NOMO-1 (cell line): ENCODE measurements around the gene SBNO1.
"Not testable (repeated sequence)": the region's sequence is repeated elsewhere in the genome, so short reads cannot be mapped to it uniquely, and the experiment has no call there.

ENCODE experiments used
- DNase-seq, 2 experiments: peaks; one replicate each; lab custom pipeline; 2025; ENCODE audit not compliant: unreplicated experiment in 2 of 2; lab: John Stamatoyannopoulos, UW

Gene SBNO1

DNA sequence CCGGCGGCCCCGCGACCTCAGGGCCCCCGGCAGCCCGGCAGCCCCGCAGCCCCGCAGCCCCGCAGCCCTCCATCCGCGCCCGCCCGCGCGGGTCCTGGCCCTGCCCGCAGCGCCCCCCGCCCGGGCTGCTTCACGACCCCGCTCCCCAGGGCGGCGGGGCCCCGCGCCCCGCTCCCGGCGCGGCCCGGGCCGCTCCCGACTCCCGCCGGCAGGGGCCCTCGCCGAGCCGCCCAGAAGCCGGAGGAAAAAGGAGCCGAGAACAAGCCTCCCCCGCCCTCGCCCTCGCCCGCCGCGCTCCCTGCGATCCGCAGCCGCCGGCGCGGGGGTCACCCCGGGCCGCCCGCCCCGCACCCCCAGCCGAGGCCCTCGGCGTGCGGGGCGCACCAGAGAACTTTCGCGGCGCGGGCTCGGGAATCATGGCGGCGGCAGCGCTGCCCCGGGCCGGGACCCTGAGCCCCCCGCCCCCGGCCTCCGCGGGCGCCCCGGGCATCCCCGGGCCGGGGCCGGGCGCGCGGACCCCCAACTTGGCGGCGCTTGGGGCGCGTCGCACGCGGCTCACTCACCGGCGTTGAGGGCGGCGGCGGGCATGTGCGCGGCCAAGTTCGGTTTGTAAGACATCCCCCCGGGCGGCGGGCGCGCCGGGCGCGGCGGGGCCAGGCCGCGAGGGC lies 93.5 kb downstream of the SBNO1 start:
- peak; percentile 54 to 57 for DNase-seq

DNA sequence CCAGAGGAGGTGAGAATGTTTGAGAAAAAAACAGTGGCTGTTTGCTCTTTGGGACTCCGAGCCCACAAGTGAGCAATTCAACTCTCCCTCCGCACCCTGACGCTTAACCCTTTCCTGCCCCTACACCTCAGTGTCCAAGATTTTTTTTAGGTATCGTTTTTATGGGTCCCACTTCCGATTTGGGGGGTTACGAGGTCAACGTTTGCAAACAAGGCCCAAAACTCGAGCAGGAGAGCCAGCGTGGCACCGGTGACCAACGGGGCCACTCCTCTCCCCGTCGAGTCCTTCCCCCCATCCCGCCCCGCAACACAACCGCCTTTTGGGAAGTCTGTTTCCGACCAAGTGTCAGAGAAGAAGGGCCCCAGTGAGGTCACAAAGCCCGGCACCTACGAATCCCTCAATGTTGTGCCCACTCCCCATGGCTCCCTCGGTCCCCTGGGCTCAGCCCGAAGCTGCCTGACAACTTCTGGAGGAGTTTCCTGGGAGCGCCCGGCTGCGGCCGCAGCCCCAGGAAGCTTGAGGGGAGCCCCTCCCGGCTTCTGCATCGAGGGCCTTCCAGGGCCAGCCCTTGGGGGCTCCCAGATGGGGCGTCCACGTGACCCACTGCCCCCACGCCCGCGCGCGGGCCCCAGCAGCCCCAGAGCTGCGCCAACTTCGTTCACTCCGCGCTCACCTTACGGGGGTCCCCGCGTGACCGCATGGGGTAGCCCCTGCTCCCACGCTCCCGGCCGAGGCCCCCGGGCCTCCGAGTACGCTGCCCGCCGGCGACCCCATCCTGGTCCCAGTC lies 94.2 kb downstream of the SBNO1 start:
- peak in 1 of 2 experiments; percentile 17 for DNase-seq

DNA sequence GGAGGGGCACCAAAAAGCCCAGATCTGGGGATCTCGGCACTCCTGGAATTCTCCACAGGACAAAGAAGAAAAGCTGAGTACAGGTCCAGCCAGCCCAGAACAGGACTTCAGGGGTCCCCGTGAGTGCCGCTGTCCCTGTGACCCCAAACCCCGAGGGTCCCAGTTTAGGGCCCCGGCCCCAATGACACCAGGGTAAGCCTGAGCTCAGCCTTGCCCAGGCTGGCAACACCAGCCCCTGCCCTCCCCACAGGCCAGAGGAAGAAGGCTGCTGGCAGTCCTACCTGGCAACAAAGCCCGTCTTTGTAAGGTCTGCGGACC lies 94.8 kb downstream of the SBNO1 start:
- DNase-seq = no peak

GRCh38 chr12:123269395-123269892 lies 95.2 kb downstream of the SBNO1 start:
- DNase-seq = no peak

GRCh38 chr12:123268850-123269249 lies 95.8 kb downstream of the SBNO1 start:
- no peak for DNase-seq

GRCh38 chr12:123267991-123268843 lies 96.4 kb downstream of the SBNO1 start:
- DNase-seq = peak; percentile 14 to 49

DNA sequence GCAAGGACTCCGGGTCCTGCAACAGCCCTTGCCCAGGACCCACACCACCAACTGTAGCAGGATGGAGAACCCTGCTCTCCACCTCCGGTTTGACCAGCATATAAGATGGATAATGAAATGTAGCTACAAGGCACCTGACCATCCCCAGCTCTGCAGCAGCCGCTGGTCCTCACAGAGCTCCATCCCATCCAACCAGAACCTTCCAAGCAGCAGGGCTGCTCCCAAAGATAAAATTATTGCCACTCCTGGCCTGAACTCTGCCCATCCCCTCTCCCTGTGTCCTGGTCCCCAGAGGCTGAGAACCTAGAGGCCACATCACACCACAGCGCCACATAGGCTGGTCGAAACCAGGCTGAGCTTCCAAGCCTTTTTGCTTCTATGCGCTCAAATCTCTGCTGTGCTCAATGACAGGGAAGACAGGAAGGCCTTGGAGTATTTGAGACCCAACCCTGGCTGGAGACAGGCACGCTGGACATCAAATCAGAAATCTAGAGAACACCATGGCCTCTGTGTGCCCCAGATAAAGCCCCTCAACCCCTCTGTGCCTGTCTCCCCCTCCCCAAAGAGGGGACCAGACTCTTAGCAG lies 97.2 kb downstream of the SBNO1 start:
- no peak for DNase-seq

DNA sequence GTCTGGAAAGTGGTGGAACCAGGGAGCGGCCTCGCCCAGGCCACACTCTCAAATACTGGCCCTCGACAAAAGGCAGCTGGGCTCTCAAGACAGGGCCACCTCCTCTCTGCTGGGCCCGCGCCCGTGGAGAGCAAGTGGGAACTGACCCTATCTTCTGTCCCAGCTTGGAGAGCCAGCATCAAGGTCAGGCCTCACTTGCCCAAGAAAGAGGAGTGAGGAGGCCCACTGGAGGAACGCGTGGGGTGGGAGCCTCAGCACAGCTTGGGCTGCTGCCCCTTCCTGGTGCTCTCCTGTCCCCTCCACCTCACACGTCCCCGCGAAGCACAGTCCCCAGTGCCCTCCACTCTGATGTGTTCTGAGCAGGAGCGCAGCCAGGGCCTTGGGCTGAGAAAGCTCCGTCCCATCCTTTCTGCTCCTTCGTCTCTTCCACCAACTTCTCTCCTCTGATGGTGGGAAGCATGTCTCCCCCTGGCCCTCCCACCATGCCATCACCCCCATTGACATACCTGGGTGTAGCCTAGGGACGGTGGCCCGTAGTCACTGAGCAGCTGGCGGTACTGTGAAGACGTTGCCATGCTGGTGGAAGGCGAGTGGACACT lies 97.9 kb downstream of the SBNO1 start:
- no peak for DNase-seq

GRCh38 chr12:123265851-123266678 lies 98.6 kb downstream of the SBNO1 start:
- DNase-seq = no peak

GRCh38 chr12:123264642-123265041 lies 100.0 kb downstream of the SBNO1 start:
- DNase-seq = no peak

DNA sequence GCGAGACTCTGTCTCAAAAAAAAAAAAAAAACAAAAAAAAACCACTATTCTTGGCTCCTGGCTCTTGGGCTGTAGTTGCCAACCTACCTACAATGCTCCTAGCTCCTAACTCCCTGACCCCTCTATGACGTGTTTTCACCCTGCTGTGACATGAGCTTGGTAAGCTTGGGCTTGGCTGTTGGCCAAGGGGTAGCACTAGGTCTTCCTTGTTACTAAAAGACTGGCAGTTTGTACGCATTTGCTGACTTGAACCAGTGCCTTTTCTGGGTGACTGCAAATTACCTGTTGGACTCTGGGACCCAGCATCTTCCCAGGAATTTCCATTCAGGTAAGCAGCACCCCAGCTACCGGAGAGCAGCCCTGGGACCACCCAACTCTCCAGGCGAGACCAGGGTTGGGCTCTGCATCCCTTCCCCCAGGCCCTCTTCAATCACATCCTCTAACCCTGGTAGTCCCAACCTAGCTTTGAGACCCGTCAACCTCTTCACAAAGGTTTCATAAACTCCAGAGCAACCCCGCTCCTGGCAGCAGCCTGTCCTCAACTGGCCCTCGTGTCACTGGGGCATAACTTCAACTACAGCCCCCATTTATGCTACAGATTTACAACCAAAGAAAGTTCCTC lies 101.3 kb downstream of the SBNO1 start:
- no peak for DNase-seq

GRCh38 chr12:123261196-123261595 lies 103.5 kb downstream of the SBNO1 start:
- DNase-seq = no peak

DNA sequence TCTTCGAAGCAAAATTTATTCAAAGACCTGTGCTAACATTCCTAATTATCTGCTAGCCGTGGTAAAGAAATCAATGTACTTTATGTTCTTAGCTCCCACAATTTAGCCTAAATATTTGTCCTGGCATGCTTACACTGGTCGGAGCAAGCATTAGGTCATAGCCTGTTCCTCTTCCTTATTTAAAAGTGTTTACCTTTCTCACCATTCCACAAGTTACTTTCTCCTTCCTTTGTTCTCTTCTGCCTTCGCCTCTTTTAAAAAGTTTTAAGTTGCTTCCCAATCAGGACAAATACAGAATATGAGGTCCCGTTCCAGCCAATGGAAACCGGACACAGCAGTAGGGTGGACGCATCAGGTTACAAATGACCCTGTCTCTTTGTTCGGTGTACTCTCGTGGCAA lies 104.6 kb downstream of the SBNO1 start:
- DNase-seq = no peak

- DNase-seq = no peak
Observed at GRCh38 chr12:123258593-123258992, 106.1 kb downstream of the SBNO1 start.

DNA sequence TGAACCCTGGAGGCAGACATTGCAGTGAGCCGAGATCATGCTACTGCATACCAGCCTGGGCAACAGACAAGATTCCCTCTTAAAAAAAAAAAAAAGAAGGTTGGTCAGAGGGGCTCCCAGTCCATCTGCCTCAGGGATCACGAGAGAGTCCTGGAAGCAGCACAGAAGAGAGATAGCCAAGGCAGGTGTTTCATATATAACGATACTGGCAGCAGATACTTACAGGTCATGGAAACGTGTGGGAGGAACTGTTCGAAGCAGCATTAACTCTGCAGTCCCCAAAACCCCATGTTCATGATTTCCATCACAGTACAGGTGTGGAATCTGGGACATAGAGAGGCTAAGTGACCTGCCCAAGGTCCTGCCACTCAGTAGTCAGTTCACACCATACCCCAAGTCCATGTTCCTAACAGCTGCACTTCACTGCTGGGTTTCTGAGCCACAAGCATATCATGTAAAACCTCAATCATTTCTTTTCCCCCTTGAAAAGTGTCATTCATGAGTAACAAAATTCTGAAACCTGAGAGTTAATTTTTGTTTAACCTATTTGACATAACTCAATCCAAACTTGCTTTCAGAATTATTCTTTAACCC lies 109.7 kb downstream of the SBNO1 start:
- DNase-seq = no peak

- DNase-seq = no peak
Observed at GRCh38 chr12:123253641-123254459, 110.8 kb downstream of the SBNO1 start.

DNA sequence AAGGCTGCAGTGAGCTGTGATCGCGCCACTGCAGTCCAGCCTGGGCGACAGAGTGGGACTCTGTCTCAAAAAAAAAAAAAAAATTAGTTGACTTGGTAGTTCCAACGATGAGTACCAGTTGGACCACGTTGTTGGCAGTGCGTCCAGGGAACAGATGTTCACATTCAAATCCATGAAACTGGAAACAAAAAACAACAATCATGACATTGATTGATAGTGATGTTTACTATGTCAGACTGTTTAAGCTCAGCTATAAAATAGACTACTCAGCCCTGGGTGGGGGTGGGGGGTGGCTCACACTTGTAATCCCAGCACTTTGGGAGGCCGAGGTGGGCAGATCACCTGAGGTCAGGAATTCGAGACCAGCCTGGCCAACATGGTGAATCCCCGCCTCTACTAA lies 112.3 kb downstream of the SBNO1 start:
- not testable (repeated sequence) for DNase-seq
